ENCODE results near the gene APLNR.
"Not testable (repeated sequence)": the region's sequence is repeated elsewhere in the genome, so short reads cannot be mapped to it uniquely, and the experiment has no call there.

APLNR gene

DNA sequence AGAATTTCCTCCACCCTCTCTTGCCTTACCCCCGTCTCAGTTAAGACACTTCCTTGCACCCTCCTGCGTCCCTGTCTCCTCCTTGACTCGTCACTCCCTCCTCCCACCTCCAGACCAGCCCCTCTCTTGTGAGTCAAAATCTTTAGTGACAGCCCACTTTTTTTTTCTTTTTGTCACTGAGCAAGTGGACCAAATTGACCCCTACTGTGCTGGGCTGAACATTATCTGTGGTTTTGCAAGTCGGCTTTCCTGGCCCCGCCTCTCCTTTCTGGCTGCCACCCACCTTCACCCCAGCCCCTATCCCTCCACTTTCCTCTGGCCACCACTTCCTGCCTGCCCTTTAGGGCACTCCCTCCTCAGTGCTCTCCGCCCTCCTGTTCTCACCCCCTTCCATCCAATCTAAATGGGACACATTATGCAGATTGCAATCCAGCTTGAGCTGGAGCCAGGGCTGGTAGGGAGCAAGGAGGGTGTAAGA, at the start of gene APLNR:
Gene APLNR, minus strand, starts transcription at position 47 of the 478 bp plus-strand sequence. CDS start 246 bp downstream, outside the sequence.
- DNase-seq (ENCODE audit: low spot score), result no peak

DNA sequence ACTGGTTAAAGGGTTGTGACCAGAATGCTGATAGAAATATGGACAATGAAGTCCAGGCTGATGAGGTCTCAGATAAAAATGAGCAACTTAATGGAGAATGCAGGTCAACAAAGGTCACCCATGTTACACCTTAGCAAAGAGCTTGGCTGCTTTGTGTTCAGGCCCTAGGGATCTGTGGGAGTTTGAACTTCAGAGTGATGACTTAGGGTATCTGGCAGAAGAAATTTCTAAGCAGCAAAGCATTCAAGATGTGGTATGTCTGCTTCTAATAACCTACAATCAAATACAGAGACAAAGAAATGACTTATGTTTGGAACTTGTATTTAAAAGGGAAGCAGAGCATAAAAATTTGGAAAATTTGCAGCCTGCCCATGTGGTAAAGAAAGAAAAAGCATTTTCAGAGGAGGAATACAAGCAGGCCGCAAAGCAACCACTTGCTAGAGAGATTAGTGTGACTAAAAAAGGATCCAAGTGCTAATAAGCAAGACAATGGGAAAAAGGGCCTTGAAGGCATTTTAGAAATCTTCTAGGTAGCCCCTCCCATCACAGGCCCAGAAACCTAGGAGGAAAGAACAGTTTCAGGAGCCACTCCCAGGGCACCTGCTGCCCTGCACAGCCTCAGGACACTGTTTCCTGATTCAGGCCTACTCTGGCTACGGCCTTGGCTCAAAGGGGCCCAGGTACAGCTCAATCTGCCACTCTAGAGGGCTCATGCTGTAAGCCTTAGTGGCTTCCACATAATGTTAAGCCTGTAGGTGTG, 46.4 kb upstream of the APLNR start:
- no peak for DNase-seq (ENCODE audit: low spot score)

DNA sequence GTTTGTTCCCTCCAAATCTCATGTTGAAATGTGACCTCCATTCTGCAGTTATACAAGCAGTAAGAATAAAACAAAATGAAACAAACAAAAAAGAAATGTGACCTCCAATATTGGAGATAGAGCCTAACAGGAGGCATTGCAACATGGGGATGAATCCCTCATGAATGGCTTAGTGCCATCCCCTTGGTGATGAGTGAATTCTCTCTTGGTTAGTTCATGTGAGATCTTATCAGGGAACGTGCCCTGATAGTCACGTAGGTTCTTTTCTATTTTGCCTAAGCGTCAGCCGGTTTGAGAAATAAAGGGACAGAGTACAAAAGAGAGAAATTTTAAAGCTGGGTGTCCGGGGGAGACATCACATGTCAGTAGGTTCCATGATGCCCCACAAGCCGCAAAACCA, 44.5 kb upstream of the APLNR start:
- DNase-seq (ENCODE audit: low spot score), result not testable (repeated sequence)

DNA sequence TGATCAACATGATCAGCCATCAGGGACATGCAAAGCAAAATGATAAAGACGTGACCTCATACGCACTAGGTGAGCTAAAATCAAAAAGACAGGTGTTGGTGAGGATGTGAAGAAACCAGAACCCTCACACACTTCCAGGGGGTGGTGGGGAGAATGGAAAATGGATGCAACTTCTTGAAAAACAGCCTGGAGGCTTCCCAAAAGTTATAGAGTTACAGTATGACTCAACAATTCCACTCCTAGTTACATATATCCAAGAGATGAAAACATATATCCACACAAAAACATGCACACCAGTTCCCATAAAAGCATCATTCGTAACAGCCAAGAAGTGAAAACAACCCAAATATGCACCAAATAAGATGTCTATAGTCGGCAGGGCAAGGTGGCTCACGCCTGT, 42.1 kb upstream of the APLNR start:
- no peak for DNase-seq (ENCODE audit: low spot score)

DNA sequence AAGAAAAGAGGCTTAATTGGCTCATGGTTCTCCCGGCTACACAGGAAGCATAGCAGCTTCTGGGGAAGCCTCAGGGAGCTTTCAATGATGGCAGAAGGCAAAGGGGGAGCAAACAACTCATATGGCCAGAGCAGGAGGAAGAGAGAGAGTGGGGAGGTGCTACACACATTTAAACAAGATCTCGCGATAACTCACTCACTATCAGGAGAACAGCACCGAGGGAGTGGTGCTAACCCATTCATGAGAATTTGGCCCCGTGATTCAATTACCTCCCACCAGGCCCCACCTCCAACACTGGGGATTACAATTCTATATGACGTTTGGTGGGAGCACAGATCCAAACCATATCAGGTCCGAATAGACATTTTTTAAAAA, 41.7 kb upstream of the APLNR start:
- DNase-seq (ENCODE audit: low spot score), result no peak

DNA sequence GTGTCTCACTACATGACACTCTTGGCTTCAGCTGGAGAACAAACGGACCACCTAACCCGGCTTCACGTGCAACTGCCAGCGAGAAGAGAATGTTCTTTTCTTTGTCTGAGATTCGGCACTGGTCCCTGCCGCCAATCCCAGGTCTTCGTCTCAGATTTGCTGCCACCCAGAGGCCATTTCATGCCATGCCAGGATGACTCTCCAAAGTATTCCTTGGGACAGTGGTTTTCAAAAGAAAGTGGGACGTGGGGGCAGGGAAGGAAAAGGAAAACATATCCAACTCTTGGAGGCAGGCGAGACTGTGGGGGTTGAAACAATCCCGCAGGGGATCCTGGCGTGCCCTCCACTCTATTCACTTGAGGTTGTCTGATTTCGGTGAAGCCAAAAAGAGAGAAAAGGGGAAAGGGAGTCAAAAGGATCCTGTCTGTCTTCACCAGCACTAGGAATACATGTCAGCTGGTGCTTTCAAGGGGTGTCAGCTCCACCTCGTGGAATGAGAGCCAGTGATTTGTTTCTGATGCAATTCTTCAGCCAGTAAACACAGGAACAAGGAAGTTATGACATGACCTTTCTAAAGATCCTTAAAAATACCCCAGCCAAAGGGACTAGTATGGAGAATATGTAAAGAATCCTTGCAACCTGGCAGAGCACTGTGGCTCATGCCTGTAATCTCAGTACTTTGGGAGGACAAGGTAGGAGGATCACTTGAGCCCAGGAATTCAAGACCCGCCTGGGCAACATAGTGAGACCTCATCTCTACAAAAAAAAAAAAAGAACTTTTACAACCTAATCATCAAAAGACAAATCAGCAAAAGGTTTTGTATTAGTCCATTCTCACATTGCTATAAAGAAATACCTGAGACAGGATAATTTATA, 41.0 kb upstream of the APLNR start:
- DNase-seq (ENCODE audit: low spot score), result peak; percentile 84

DNA sequence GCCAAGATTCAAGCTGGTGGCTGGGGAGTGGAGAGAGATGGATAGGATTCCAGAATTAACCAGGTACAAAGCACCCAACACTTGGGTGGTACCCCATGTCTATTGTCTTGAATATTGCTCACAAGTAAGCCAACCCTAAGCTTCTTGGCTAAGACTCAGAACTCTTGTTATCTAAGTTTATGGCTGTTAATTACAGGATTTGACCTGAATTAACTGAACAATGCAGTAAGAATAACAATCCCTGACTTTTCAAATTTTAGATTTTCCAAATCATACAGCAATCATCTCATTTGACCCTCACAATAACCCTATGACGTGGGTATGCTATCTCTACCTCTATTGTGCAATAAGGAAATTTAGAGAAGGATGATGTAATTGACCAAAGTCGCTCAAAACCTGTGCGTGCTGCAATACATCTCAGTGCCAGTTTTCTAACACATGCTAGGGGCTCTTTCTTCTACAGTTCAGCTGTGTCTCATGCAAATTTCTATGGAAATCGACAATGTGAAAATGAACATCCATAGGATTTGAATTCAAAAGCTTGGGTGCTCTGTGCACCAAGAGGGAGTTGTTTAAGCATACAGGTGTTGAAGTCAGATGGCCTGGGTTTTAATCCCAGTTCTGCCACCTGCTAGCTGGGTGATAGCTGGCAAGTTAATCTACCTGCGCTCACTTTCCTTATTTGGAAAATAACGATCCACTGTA, 40.1 kb upstream of the APLNR start:
- no peak for DNase-seq (ENCODE audit: low spot score)

DNA sequence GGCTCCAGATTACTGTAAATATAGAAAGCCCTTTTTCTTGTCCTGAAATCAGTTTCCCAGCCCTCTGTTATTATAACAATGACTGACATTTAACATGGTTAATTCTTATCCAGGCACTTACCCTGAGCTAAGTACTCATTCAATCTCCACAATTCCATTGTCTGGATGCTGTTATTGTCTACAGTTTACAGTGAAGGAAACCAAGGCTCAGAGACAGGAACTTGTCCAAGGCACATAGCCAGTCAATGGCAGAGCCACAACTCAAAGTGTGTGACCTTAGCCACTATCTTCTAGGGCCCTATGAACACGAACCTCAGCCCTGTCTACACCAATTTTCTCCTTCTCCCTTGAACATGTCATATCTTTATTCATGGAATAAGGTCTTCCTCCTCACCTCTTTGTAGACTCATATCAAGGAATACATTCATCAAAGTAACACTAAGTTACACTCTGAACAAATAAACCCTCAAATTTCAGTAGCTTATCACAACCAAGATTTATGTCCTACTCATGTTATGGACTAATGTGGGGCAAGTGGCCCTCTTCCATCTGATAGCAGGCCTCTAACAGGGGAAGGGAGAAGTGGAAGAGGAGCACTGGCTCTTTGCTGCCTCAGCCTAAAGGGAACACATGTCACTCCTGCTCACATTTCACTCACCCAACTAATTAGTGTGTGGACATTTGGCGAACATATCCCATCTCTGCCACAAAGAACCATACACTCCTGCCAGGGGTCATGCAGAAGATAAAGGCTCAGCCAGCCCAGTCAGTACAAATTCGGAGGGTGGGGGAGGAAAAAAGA, 39.3 kb upstream of the APLNR start:
- DNase-seq (ENCODE audit: low spot score), result no peak

DNA sequence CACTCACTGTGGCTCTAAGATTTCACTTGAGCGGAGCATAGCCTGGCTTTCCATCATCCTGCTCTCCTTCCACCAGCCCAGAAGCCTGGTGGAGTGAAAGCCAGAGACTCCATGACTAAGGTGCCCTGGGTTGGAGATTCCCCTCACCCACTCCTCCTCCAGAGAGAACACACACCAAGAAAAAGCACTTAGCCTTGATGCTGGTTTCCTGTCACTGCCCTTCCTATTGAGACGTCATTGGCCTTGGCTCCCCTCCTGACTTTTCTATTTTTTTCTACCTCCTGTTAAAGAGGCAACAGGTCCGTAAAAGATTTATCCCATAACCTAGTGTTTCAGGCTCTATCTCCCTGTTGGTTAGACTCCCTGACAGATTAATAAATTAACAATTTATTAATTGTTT, 38.5 kb upstream of the APLNR start:
- DNase-seq (ENCODE audit: low spot score), result no peak

DNA sequence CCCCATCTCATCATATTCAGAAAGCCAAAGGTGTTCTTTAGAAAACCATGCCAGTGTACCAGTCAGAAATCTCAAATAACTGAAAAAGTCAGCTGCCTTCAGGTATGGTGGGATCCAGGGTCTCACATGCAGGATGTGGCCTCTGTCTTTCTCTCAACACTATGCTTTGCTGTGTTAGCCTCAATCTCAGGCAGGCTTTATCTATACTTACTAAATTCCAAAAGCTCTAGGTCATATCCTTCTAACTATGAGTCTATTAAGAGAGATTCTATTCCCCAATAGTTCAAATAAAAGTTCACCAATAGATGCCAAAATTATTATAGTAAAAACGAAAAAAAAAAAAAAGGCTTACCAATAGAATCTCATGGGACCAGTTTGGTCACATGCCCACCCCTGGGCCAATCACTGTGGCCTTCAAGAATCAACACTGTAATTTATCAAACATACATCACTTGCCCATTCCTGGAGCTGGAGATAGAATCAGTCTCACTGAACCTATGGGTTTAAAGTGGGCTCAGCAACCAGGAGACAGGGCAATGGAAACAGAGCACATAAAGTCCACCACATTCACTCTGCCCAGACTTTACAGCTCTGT, 38.0 kb upstream of the APLNR start:
- no peak for DNase-seq (ENCODE audit: low spot score)

DNA sequence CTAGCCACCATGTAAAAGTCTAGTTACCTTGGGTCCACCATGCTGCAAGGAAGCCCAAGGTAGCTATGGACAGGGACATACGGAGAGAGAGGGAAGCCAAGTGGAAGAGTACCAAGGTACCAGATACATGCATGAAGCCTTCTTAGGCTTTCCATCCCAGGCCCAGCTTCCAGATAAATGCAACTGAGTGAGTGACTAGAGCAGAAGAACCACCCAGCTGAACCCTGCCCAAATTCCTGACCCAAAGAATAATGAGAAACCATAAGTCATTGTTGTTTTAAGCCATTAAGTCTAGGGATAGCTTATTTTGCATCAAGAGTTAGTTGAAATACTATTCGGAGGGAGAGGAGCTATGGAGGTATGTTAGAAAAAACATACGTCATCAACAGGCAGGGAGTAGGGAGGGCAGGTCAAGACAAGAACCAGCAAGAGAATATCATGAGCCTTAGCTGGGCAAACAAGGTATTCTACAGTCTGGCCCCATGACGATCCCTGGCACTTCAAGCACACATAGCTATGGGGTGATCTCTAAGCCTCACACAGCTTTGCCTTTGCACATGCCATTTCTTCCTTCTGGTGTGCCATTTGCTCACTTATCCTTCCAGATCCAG, 36.5 kb upstream of the APLNR start:
- DNase-seq (ENCODE audit: low spot score), result no peak

DNA sequence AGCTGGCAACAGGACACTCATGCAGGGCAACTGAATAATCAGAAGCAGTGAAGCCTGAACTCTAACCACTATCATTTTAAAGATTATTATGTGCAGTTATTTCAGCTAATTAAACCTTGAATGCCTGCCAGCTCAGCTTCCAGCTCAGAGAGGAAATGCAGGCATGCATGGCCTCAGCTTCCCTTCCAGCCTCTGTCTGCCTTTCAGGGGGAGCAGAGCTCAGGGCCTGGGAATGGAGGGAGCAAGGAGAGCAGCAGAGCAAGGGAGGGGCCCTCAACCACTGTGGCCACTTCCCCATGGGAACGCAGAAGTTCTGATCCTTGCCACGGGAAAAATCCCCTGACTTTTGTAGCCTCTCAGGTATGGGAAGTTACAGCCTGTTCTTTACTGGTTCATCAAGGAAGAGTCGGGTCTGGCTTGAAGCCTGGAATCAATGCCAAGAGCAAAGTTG, 32.5 kb upstream of the APLNR start:
- DNase-seq (ENCODE audit: low spot score), result no peak

DNA sequence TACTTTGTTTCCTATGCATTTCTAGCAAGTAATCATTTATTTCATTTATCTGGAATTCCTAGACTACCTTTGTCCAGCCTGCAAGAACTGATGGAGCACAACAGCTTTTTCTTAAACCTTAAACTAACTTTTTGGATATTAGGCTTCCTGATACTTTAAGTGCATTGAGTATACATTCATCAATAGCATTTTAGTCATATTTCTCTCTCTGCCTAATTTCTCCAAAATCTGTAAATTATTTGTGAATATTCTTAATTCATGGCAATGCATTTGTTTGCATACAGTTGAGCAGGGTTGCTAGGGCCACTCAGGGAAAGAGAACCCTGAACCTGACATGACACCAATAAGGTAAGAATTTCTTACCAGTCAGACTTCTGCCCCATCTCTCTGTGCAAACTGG, 29.1 kb upstream of the APLNR start:
- DNase-seq (ENCODE audit: low spot score), result no peak

DNA sequence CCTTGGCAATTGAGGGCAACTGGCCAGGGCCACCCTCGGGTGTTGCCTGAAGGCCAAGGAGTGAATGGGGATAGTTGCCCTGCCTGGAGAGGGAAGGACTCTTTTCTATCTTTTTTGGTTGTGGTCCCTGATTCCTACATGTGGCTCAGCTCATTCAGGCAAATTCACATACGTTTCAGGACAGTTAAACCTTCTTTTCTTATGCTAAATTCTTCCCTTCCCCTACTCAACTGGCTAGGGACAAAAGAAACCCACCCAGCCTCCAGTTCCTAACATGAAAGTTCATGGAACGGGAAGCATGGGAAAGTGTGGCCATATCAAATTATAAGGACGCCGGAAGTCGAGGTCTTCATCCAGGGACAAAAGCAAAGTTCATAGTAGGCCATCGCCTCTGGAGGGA, 26.3 kb upstream of the APLNR start:
- DNase-seq (ENCODE audit: low spot score), result no peak

DNA sequence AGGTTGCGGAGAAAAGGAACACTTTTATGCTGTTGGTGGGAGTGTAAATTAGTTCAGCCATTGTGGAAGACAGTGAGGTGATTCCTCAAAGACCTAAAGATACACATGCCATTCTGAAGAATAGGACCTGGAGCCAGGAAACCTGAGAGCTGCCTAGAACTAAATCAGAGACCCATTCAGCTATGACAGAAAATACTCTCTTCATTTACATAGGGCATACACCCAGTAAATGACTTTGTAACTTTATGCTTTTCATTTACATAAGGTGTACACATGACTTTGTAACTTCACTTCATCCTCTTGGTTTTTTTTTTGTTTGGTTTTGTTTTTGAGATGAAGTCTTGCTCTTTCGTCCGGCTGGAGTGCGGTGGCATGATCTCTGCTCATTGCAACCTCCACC, 25.1 kb upstream of the APLNR start:
- no peak for DNase-seq (ENCODE audit: low spot score)

DNA sequence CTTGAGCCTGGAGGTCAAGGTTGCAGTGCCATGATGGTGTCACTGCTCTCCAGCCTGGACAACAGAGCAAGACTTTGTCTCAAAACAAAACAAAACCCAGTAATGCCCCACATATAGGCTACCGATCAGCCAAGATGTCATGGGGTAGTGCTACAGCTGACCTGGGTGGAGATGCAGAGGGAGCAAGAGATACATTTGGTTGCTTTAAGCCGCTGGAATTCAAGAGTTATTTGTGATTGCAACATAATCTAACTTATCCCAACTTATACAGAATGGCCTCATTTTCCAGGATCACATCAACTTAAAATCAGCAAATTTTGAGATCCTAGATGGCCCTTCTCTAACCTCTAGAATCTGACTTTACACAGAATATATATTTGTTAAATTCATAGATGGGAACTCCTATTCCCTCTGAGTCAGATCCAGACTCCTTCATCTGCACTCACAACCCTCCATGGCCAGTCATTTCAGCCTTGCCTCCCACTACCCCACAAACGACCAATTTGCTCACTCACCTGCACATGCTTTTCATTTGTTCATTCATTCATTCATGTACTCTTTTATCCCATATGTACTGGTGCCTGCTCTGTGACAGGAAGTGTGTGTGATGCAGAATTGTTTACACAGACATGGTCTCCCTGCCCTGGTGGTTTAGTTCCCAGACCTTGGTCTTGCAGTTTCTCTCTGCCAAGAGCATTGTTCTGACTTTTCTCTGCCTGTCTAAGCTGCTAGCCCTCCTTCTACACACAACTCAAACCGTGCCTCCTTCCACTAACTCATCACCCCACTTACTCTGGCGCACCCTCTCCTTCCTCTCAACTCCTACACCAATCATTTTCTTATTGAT, 24.1 kb upstream of the APLNR start:
- no peak for DNase-seq (ENCODE audit: low spot score)

DNA sequence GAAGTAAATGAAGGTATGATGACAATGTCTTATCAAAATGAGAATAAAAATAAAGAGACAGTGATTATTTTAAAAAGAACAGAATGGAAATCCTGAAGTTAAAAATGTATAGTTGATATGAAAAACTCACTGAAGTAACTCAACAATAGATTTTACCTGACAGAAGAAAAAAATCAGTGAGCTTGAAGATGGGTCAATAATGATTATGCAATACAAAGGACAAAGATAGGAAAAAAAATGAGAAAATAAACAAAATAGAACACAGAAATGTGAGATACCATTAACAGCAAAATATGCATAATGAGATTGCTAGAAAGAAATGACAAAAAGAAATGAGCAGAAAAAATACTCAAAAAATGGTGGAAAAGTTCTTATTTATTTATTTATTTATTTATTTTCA, 19.1 kb upstream of the APLNR start:
- no peak for DNase-seq (ENCODE audit: low spot score)

DNA sequence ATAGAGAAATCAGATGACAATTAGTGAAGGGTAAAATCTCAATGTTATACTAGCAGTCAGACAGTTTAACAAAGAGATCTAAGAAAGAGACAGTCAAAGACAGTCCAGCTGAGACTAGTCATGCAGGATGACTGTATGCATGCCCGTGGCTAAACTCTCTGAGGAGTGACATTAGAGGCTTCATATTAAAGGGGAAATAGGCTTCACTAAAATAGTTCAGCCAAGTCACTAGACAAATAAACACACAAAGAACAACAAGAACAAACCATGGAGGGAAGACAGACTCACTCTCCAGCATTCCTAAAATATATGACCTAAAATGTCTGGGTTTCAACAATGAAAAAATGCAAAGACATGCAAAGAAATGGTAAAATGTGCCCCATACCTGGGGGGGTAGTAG, 18.6 kb upstream of the APLNR start:
- DNase-seq (ENCODE audit: low spot score), result no peak

DNA sequence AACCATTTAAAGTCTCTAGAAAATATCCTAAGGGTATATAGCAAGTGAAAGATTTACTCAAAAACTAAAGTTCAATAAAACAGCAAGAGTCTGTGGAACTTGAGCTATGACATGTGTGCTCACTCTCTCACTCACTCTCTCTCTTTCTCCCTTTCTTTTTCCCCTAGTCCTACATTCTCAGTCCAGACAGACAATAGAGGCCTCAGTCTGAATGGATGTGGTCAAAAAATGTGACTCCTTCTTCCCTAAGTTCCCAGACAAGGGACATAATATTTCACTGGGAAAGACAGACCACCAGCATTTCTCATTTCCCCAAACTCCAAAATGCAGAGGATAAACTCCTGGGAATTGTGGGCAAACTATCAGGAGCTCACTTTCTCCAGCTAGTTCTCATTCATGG, 17.6 kb upstream of the APLNR start:
- no peak for DNase-seq (ENCODE audit: low spot score)

DNA sequence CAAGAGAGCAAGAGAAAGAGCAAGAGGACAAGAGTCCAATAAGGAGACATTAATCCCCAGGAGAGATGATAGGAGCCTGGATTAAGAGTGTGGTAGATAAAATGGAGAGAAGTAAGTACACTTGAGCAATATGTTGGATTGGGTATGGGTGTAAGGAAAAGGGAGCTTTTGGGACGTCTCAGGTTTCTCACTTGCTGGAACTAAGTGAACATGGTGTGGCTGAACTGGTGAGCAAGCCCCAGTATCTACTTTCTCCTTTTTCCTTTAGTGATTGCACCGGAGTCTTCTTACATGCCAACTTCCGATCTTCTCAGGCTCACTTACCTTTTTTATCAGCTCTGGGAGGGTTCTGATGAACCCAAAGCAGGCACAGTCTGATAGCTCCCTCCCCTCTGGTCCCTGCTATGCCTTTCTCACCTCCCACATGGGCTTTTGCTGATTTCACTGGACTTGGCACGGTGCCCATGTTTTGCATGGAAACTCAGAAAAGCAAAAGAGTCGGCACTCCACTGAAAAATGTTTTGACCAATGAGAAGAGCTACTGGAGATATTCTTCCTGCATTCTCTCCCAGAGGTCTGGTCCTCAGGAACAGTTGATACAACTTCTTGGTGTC, 14.5 kb upstream of the APLNR start:
- DNase-seq (ENCODE audit: low spot score), result no peak

Data from GM03348 (cell line).